Fibroblast of lung (primary cell): ENCODE measurements around the gene SLC38A1. TPM values are rescaled to one million over a fixed set of nuclear protein-coding genes. Genes with fewer than 3 reads are reported as not detected.

ENCODE experiments used
- DNase-seq, 2 donors: peaks; one replicate each; pipeline versions ENCODE4 v3.0.0 to v3.0.0-alpha.2; 2010; ENCODE audit warnings: low read depth in 2 of 2
- H2AFZ ChIP-seq: 2 replicates; pipeline ENCODE4 v1.5.1; 2012; ENCODE audit warnings: low read length, control low read depth, inconsistent platforms
- H3K27ac ChIP-seq: 2 replicates; pipeline ENCODE4 v1.5.1; 2011; ENCODE audit warnings: low read length, control low read depth; ENCODE audit not compliant: insufficient read depth
- H3K27me3 ChIP-seq: 2 replicates; pipeline ENCODE4 v1.5.1; 2011; ENCODE audit warnings: mild to moderate bottlenecking, low read length; ENCODE audit not compliant: control insufficient read depth, insufficient read depth
- H3K36me3 ChIP-seq: 2 replicates; pipeline ENCODE4 v1.5.1; 2011; ENCODE audit warnings: low read length; ENCODE audit not compliant: control insufficient read depth, insufficient read depth
- H3K4me1 ChIP-seq: 2 replicates; pipeline ENCODE4 v1.5.1; 2011; ENCODE audit warnings: low read length; ENCODE audit not compliant: control insufficient read depth, insufficient read depth; ENCODE audit errors: extremely low read depth
- H3K4me2 ChIP-seq: 2 replicates; pipeline ENCODE4 v1.5.1; 2011; ENCODE audit warnings: low read length, control low read depth; ENCODE audit not compliant: insufficient read depth; ENCODE audit errors: extremely low read depth
- H3K4me3 ChIP-seq, 4 experiments: fragments of 200-600 bp in 1 of 4; sonication (generic) in 1 of 4; replicated peaks in 1 of 4; 2 replicates each; pipeline ENCODE4 v1.5.1; 2011 to 2016; ENCODE audit warnings: low read length in 4 of 4, low read depth in 3 of 4, mild to moderate bottlenecking in 3 of 4, control low read depth in 2 of 4, inconsistent platforms in 1 of 4, mixed read lengths in 1 of 4; ENCODE audit not compliant: insufficient read depth in 1 of 4; ENCODE audit errors: control extremely low read depth in 1 of 4
- H3K79me2 ChIP-seq: 2 replicates; pipeline ENCODE4 v1.5.1; 2012; ENCODE audit warnings: mild to moderate bottlenecking, low read length, inconsistent platforms; ENCODE audit not compliant: control insufficient read depth, insufficient read depth
- H3K9ac ChIP-seq: 2 replicates; pipeline ENCODE4 v1.5.1; 2011; ENCODE audit warnings: mild to moderate bottlenecking, low read length, control low read depth; ENCODE audit not compliant: insufficient read depth
- H3K9me3 ChIP-seq: 2 replicates; pipeline ENCODE4 v1.5.1; 2012; ENCODE audit warnings: low read depth, low read length; ENCODE audit not compliant: control insufficient read depth, insufficient read depth
- H4K20me1 ChIP-seq: 2 replicates; pipeline ENCODE4 v1.5.1; 2011; ENCODE audit warnings: low read length; ENCODE audit not compliant: control insufficient read depth, insufficient read depth; ENCODE audit errors: extremely low read depth
- CTCF ChIP-seq, 2 donors: IDR thresholded peaks in 1 of 2; conservative IDR thresholded peaks in 1 of 2; 1 replicate in 1 of 2; 2 replicates in 1 of 2; pipeline ENCODE4 v1.5.1; 2011 to 2012; ENCODE audit warnings: low read length in 2 of 2, control low read depth in 1 of 2, inconsistent platforms in 1 of 2, low read depth in 1 of 2, mild to moderate bottlenecking in 1 of 2
- EZH2 ChIP-seq: IDR thresholded peaks from 2 replicates; pipeline ENCODE4 v1.5.1; 2012; ENCODE audit warnings: low read length, control low read depth, mild to moderate bottlenecking; ENCODE audit errors: missing control alignments
- polyA plus RNA-seq, 2 donors: library from polyadenylated mRNA; depleted of rRNA in 1 of 2; stranded (reverse) in 1 of 2; unstranded in 1 of 2; fragments of >200 nt; gene quantifications; 2 replicates each; pipeline ENCODE4 v1.2.1, GENCODE V29; 2011 to 2012; ENCODE audit warnings: missing spikeins in 1 of 2
- total RNA-seq: library from RNA; depleted of rRNA; stranded (reverse); fragments of >200 nt; gene quantifications from 2 replicates; pipeline ENCODE4 v1.2.1, GENCODE V29; 2014

The SLC38A1 gene
- total and polyA plus RNA-seq, 2 donors (not counting 1 experiment from before 2014, with no cell fraction given) = 24.3 to 88.8 TPM

- no peak overlapping the region for H2AFZ ChIP-seq
- no peak overlapping the region for H3K27ac ChIP-seq
- no peaks in the 10 kb centered on the region for H3K9me3 ChIP-seq
- DNase-seq = no peak
- TF ChIP-seq CTCF (conservative IDR thresholded peaks at IDR 0.05 in 1 of 2, IDR thresholded peaks at IDR 0.05 in 1 of 2; ENCODE audit: low read depth in 1 of 2, low read length in 2 of 2) (no peak), EZH2 (no peak)
- no peak overlapping the region for H3K9ac ChIP-seq
- no peaks in the 10 kb centered on the region for H4K20me1 ChIP-seq
- H3K4me2 ChIP-seq = no peak overlapping the region
- H3K4me1 ChIP-seq = no peaks in the 10 kb centered on the region
- no peaks in the 10 kb centered on the region for H3K79me2 ChIP-seq
- H3K27me3 ChIP-seq = peaks cover 2% of the 10 kb centered on the region
- H3K36me3 ChIP-seq = no peaks in the 10 kb centered on the region
- no peak overlapping the region for H3K4me3 ChIP-seq
These were observed 123.0 kb downstream of the SLC38A1 start for GRCh38 chr12:46145881-46146280.

GRCh38 chr12:46144433-46144832 is 124.4 kb downstream of the SLC38A1 start:
- no peaks in the 10 kb centered on the region for H3K4me1 ChIP-seq
- no peak overlapping the region for H3K9ac ChIP-seq
- H3K36me3 ChIP-seq = no peaks in the 10 kb centered on the region
- no peak overlapping the region for H3K4me3 ChIP-seq
- H3K9me3 ChIP-seq = no peaks in the 10 kb centered on the region
- no peaks in the 10 kb centered on the region for H3K79me2 ChIP-seq
- TF ChIP-seq CTCF (conservative IDR thresholded peaks at IDR 0.05 in 1 of 2, IDR thresholded peaks at IDR 0.05 in 1 of 2; ENCODE audit: low read depth in 1 of 2, low read length in 2 of 2) (no peak), EZH2 (no peak)
- no peak for DNase-seq
- H4K20me1 ChIP-seq = no peaks in the 10 kb centered on the region
- no peak overlapping the region for H3K27ac ChIP-seq
- H3K27me3 ChIP-seq = peaks cover 2% of the 10 kb centered on the region
- no peak overlapping the region for H2AFZ ChIP-seq
- H3K4me2 ChIP-seq = no peak overlapping the region

- Histone ChIP-seq H3K36me3 (no peaks in the 10 kb centered on the region), H3K27me3 (peaks cover 13% of the 10 kb centered on the region), H3K4me2 (no peak overlapping the region), H3K79me2 (no peaks in the 10 kb centered on the region), H2AFZ (no peak overlapping the region), H3K4me3 (no peak overlapping the region), H3K27ac (no peak overlapping the region), H3K4me1 (no peaks in the 10 kb centered on the region), H3K9ac (no peak overlapping the region), H3K9me3 (no peaks in the 10 kb centered on the region), H4K20me1 (no peaks in the 10 kb centered on the region)
- no peak for DNase-seq
- no peak for TF ChIP-seq CTCF (conservative IDR thresholded peaks at IDR 0.05 in 1 of 2, IDR thresholded peaks at IDR 0.05 in 1 of 2; ENCODE audit: low read depth in 1 of 2, low read length in 2 of 2)
- TF ChIP-seq EZH2 = no peak
These were observed 132.6 kb downstream of the SLC38A1 start for GRCh38 chr12:46136249-46136648.
